ENCODE results near the gene SCN4A.

The SCN4A gene

DNA sequence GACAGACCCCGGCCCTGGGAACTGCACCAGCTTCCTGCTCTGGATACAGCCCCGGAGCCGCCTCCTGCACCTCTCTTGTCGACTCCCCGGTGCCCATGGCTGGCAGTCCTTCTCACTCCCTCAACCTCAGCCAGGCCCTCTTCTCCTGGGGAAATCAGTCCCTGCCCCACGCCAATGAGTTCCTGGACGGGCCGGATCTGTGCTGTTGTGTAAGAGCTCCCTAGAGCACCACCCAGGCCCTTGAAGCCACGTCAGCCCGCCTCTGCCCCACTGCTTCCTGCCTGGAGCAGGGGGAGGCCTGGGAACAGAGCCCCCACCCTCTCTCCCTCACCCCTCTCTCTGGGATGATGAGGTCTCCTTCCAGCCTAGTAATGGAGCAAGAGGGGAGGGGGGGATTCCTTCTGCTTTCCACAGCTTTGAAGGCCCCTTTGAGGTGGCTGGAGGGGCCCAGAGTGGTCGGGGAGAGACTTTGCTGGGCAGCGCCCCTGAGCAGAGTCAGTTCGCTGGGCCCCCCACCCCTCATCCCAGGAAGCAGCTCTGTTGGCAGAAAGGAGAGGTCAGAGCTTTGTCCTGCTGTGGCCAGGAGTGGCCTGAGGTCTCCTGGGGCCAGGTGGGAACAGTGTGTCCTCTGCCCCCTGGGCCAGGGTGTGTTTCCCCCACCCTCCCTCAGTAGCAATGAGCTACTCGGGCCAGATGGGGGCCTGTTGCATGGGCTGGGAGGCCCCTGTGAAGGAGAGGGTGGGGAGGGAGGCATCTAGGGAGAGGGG lies 29.2 kb upstream of the SCN4A start:
- DNase-seq: peak; percentile 87

DNA sequence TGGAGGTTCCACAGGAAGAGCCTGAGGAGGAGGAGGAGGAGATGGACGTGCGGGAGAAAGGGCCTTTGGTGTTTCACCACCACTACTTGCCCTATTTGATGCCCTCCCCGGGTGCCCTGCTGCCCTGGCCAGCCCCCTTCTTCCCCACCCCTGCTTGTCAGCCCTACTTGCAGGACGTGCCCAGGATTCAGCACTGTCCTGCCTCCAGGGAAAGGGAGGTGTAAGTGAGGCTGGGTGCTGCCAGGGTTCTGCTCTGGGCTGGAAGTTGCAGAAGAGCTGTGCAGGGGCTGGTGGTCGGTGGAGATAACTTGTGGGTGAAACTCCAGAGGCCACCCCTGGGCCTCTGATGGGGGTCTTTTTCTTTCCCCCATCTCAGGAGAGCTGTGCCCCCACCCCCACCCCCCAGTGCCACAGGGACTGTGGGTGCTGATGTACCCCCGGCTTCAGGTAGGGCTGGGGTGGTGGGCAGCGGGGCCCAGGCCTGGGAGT lies 28.4 kb upstream of the SCN4A start:
- DNase-seq: no peak

DNA sequence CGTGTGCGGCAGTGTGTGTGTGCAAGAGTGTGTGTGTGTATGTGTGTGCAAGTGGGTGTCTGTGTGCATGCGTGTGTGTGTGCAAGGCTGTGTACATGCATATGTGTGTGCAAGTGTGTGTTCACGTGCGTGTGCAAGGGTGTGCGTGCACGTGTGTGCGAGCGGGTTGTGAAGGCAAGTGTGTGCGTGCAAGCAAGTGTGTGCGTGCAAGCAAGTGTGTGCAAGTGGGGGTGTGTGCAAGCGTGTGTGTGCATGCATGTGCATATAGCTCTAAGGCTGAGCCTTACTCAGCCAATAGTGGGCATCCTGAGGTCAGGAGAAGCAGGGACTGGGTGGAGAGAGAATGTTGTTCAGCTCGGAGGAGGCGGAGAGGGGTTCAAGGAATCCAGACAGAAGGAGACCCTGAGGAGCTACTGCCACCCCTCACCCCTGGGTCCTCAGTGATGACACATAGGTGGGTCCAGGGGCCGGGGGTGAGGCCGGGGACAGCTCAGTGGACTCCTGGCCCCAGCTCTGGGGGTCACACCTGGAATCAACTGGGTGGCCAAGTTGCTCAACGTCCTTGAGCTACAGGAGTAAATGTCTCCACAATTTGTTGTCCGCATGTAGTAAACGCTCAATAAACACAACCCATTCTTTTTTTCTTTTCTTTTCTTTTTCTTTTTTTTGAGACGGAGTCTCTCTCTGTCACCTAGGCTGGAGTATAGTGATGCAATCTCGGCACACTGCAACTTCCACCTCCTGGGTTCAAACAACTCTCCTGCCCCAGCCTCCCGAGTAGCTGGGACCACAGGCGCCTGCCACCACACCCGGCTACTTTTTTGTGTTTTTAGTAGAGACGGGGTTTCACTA lies 27.2 kb upstream of the SCN4A start:
- DNase-seq: no peak

DNA sequence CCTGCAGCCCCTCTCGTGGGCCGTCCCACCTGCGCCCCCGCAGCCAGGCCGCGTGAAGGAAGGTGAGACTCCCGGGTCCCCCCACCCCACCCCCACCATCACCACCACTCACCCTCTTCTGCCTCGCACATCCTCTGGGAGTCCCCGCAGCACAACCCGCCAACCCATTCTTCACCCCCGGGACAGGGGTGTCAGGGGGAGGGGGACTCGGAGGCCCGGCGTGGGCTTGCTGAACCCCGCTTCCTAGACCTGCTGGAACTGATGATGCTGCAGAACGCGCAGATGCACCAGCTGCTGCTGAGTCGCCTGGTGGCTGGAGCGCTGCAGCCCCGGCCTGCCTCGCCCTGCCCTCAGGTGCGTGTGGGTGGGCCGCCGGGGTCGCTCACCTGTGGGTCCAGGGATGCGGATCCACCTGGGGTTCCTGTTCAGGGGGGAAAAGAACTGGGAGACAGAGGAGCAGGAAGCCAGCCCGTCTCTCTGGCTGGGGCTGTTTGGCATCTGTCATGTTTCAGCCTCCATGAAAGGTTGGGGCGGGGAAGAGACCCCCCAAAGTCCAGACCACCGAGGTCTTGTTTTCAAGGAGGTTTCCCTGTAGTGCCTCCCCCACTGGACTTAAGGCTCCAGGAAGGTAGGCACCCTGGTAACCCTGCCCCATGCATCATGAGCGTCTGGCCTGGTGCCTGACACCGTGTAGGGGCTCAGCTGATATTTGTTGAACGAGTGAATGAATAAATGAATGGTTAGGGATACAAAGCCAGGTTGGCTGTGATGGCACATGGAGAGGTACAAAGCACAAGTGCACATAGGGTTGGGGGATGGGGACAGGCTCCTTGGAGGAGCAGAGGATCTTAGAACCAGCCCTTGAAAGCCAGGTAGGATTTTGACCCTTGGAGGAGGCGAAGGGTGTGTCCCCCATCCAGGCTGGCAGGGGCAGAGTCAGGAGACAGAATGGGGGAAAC lies 26.3 kb upstream of the SCN4A start:
- DNase-seq: no peak

DNA sequence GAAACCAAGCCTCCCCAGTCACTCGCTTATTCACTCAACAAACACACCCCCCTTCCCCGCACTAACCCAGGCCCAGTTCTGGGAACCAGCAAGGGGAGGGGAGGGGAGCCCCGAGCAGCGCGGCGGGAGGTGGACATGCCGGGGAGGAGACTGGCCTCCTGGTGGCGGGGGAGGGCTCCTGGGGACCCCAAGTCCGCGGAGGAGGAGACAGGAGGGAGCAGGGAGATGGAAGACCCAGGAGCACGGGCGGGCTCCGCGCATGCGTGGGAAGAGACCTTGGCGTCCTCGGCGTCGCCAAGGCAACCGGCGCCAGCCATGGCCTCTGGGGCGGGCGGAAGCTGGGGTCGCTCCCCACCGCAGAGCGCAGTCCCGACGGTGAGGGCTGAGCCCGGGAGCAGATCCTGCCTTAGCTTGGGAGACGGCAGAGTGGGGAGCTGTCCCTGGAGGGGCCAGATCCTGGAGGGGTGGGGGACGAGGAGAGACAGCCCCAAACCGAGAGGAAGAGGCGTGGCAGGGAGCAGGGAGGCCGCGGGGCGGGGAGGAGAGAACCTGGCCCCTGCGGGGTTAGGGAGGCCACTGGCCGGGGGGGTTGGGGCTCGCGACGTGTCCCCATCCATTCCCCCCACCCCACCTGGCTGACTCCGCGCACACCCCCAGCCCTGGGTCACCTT lies 25.5 kb upstream of the SCN4A start, which contains the start of gene PRR29:
Gene PRR29, plus strand, starts transcription at position 302 of the 671 bp plus-strand sequence. Its CDS starts 14 bp downstream, at position 316.
- peak; percentile 63 for DNase-seq

DNA sequence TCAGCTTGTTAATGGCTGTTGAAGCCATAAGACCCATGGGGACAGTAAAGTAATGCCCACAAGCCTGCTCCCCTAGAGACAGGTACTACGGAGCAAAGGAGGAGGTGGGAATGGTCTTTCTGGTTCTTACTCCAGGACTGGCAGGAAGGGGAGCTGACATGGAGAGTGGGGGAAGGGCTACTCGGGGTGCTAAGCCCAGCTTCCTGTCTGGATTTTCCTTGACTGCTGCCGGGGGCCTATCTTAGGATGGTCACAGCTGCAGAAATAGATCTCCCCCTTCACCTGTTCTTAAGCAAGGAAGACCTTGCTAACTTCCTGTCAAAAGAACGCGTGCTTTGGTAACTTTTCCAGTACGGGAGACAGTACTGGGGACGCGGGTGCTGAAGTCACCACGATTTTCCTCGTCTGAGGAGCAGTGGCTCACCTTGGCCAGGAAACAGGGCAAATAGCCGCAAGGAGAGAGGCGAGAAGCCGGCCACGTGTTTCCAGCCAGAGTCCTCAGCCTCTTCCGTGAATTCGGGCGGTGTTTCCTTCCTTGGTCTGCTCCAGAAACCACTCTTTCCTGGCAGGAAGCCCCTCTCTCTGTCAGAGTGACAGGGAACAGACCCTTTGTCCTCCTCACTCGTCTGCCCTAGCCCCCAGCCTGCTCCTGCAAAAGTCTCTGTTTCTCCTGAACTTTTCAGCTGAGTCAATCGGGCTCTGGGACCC lies 24.8 kb upstream of the SCN4A start:
- no peak for DNase-seq

DNA sequence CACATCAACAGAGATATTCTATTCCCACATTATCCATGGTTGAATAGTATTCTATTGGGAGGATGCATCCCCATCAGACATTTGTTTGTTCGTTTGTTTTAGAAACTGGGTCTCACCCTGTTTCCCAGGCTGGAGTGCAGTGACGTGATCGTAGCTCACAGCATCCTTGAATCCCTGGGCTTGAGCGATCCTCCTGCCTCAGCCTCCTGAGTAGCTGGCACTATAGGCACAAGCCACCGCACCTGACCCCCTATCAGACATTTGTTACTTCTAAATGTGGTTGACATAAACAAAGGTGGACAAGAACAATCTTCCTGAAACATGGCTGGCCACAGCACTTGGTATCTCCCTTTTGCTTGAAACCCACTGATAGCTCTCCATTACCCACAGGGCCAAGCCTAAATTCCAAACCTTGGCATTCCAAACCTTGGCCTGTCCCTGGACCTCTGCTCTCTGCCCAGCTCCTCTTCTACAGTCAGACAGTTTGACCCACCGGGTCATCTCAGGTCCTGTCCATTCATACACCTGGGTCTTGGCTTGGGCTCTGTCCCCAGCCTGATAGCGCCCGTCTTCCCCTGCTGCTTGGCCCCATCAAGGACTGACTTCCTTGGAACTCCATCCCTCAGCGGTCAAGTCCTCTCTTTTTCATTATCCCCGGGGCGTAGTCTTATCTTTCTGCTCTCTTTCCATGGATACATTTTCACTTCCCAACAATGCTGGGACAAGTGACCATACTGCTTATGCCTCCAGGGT lies 23.9 kb upstream of the SCN4A start:
- DNase-seq: no peak

DNA sequence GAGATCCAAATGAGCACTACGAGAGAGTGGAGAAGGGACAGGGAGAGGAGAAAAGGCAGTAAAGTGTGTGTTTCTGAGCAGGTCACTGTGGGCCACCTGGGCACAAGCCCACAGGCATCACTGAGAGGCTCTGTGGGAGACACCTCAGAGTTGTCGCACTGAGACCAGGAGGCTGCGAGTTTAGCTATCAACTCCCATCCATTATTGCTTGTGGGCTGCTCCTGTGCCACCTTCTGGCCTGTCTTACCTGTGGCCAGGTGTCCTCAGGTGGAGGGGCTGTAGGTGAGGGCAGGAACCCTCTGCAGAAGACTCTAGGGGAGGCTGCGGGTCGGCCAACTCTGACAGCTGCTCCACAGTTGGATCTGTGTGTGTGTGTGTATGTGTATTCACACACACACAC lies 22.9 kb upstream of the SCN4A start:
- no peak for DNase-seq

DNA sequence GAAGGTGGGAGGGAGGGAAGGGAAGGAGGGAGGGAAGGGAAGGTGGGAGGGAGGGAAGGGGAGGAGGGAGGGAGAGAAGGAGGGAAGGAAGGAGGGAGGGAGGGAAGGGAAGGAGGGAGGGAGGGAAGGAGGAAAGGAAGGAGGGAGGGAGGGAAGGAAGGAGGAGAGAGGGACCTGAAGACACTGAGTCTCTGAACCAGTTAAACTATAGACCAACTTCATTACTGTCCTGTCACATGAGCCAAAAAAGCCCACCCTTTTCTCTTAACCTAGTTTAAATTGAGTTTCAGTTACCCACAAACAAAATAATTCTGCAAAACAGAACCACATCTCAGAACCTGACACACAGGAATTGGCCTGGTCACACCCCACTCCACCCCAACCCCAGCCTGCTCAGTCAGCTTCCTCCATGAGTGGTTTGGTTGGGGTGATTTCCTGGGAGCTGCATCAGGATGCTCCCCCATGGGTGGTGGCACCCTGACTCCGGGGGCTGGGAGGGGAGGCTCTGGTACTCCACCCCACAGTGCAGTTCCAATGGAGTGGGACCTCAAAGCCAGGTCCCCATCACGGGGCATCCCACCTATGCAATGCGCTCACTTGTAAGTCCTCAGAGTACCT lies 20.8 kb upstream of the SCN4A start:
- no peak for DNase-seq

DNA sequence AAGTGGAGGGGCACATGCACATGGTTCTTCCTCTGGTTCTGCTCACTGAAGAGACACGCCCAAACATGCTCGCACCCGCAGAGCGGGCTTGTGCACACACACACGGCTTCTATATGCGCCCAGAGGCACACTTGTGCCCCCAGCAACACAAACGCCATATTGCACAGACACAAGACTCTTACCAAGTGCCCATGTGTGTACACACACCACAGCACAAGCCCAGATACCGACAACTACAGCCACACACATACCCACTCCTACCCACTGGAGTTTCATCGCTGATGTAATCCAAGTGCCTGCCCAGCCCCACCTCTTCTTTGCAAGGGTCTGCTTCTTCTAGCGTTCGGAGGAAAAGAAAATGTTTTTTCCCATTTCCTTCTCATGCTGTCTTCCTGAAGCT lies 18.9 kb upstream of the SCN4A start:
- no peak for DNase-seq

DNA sequence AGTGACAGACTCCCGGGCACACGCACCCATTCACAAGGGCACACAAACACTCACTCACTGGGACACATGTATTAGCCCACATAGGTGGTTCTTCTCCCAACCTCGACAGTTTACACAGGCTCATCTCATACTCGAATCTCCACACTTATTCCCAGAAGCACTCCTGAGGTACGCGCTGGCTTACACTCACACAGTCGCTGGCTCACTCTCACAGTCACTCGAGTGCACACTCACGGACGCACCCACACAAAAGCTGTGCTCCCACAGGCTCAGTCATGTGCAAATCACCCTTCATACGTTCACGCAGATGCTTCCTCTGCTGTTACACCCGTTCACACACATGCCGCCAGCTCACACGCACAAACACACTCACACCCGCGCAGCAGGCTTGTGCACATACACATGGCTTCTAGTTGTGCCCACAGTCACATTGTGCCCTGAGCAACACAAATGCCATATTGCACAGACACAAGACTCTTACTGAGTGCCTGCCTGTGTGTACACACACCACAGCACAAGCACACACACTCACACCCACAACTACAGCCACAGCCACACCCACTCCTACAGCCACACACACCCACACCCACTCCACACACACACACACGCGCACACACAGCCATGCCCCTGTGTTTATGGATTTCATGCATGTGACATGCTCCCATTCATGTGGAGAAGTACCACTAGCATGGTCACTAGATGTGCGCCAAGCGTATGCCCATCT lies 17.1 kb upstream of the SCN4A start:
- DNase-seq: no peak

DNA sequence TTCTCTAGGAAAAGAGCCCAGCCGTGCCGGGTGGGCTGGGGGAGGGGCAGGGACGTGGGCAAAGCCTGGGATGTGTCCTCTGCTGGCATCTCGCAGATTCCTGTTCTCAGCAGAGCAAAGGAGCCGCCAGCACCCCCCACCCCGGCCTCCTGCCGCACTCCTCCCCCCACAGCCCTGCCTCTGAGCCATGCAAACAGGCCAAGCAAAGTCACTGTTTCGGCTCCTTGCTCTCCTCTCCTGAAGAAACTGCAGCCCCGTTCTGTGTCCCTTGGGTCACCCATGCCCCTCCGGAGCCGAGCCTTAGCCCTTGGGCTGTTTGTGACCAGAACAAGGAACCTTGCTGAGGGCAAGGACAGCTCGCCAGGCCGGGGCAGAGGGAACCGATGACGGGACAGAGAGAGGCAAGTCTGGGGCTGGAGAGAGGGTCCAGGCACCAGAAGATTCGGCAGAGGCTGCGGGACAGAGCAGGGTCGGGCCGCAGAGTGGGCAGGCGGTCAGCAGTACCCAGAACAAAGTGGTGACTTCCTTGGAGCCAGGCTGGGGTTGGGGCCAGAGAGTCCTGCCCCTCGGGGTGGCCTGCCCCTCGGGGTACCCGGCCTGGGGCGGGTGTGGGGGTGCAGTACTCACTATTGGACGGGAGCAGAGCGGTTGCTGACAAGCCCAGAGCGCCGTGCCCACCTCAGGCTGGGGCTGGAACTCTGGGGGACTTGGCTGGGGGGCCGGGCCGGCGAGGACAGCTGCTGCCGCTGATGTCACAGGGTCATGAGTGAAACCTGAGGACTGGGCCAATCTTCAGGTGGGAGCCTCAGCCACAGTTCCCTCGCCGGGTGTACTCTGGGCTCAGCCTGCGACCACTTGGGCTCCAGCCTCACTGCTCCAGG lies 16.3 kb upstream of the SCN4A start:
- no peak for DNase-seq

DNA sequence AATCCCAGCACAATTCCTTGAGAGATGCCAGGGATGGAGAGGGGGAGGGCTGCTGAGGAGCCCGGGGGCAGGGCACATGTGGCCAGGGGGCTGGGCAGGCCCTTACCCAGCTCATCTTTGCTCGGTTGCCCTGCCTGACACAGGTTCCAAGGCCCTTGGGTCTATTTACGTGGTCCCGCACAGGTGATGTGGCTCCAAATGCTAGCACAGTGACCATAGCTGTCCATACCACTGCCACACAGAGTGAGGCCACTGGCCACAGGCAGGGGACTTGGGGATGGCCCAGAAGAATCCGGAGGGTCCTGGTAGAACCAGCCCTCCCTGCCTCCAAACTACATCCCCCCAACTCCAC lies 15.4 kb upstream of the SCN4A start:
- DNase-seq: no peak

DNA sequence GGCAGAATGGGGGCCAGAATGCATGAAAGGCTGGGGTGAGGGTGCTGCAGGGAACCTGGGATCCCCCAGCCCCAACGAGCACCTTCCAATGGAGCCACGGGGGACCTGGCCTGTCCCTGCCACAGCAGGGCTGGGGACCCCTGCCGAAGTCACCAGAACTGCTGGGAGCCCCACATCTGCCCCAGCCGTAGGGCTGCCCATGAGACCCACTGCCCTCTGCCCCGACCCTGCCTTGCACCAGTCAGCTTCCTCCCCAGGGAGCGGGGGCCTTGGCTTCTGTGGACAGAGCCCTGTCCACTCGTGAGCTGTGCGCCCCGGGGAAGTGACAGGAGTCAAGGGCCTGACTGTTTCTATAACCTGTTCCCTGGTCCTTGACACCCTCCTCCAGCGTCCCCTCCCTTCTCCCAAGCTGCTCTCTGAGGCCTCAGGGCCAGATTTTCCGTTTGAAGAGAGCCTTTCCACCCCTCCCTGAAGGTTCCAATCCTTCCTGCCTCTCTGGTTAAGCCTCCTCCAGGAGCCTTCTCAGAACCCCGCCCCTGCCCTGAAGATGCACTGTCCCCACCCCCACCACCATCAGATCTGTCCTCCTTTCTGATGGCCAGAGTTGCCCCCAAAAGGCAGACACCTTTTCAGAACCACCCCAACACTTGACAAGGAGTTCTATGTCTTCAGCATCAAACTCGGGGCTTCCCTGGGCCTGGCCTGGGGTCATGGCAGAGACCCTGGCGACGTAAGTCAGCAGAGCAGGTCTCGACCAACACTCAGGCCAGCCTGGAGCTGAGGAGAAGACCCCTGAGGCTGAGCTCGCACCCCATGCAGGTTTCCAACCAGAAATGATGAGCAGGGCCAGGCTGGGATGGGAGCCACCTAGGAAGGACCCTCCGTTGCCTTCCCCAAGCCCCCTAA lies 14.8 kb upstream of the SCN4A start:
- no peak for DNase-seq

DNA sequence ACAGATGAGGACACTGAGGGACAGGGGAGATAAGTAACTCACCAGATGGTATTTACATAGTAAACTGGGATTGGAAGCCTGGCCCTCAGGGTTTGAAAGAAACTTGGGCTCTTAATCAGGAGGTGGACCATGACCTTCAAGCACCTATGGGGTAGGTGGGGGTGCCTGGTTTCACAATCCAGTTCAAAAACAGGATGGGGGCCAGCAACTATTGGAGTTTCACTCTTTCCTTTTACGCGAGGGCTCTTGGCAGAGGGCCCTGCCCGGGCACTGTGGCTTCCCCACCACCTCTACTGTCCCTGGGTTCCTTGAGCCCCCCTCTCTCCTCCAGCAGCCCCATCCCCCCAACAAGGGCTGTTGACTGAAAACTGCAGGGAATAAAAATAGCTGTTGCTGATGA lies 14.1 kb upstream of the SCN4A start:
- no peak for DNase-seq

DNA sequence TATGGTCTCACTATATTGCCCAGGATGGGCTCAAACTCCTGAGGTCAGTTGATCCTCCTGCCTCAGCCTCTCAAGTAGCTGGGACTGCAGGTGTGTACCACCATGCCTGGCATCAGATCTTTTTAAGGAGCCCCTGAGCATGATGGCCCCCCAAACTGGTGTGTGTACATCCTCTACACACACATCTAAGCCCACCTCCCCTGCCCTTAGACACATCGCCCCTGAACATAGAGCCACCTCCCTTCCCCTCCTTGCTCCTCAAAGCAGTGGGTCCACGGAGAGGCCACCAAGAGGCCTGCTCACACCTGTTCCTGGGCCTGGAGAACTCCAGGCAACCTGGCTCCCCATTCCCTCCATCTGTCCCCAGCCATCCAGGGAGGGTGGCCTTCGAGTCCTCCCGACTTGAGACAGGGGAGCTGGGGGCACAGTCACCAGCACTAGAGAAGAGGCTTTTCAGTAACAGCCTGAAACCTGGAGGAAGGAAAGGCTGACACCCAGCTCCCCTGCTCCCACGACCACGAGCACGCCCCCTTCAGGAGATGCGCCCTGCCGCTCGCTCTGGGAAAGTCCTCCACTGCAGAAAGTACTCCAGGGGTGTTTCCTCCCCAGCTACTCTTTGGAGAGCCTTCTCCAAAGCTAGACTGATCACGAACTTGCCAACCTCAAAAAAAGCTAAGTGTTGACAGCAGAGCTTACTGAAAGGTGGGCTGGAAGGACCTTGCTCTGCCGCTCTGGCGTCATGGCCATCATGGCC lies 12.8 kb upstream of the SCN4A start:
- DNase-seq: no peak

Measured in inflammatory macrophage treated with lipopolysaccharide for 4 hours (primary cell).